Measurements from ENCODE around the gene FCN2. TPM values are rescaled to one million over a fixed set of nuclear protein-coding genes. Genes with fewer than 3 reads are reported as not detected.

Gene FCN2
- total RNA-seq, 4 donors from 2014 or later: not detected

- H3K36me3 ChIP-seq: no peaks in the 10 kb centered on the region
- TF ChIP-seq EP300 (IDR thresholded peaks at IDR 0.05) (no peak), POLR2AphosphoS5 (IDR thresholded peaks at IDR 0.05) (no peak), POLR2A (IDR thresholded peaks at IDR 0.05; ENCODE audit: low read depth) (no peak)
- TF ChIP-seq, protein P1, sequence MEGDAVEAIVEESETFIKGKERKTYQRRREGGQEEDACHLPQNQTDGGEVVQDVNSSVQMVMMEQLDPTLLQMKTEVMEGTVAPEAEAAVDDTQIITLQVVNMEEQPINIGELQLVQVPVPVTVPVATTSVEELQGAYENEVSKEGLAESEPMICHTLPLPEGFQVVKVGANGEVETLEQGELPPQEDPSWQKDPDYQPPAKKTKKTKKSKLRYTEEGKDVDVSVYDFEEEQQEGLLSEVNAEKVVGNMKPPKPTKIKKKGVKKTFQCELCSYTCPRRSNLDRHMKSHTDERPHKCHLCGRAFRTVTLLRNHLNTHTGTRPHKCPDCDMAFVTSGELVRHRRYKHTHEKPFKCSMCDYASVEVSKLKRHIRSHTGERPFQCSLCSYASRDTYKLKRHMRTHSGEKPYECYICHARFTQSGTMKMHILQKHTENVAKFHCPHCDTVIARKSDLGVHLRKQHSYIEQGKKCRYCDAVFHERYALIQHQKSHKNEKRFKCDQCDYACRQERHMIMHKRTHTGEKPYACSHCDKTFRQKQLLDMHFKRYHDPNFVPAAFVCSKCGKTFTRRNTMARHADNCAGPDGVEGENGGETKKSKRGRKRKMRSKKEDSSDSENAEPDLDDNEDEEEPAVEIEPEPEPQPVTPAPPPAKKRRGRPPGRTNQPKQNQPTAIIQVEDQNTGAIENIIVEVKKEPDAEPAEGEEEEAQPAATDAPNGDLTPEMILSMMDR (IDR thresholded peaks at IDR 0.05): no peak
- intact Hi-C loops (cut with DNase I): no loop called here
- 75% methylated on average over 3 of the region's 3 CpGs for WGBS
- H3K4me1 ChIP-seq: peaks cover 28 to 37% (median 32%) of the 10 kb centered on the region in 4 donors
- no peaks in the 10 kb centered on the region for H3K27me3 ChIP-seq
- no peak overlapping the region for H3K27ac ChIP-seq (replicated peaks in 1 of 4)
- H3K4me3 ChIP-seq: no peak overlapping the region
- DNase-seq (ENCODE audit: extremely low spot score): no peak
- peaks cover 0 to 9% (median 0%) of the 10 kb centered on the region in 4 donors for H3K9me3 ChIP-seq
Observed at GRCh38 chr9:134899168-134899567, 18.6 kb downstream of the FCN2 start.

DNA sequence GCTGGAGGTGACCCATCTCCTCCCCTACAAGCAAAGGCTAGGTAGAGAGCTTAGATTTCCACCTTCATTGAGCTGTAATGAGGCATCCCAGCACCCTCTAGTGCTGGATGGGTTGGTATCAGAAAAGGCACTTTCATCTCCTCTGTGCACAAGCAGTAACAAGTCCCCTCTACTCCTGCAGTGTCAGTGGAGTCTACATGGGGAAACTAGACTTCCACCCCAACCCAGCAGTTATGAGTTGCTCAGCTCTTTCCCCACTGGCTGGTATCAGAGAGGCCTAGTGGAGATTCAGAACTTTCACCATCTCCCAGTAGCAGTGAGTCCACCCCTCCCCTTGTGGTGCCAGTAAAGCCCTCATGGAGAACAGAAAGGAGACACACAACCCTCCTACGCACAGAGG, 19.2 kb downstream of the FCN2 start:
- TF ChIP-seq EP300 (IDR thresholded peaks at IDR 0.05) (no peak), POLR2AphosphoS5 (IDR thresholded peaks at IDR 0.05) (no peak), POLR2A (IDR thresholded peaks at IDR 0.05; ENCODE audit: low read depth) (no peak)
- TF ChIP-seq, protein P1 (IDR thresholded peaks at IDR 0.05): no peak
- 100% methylated on average over 1 of the region's 1 CpG for WGBS
- no peak overlapping the region for H3K4me3 ChIP-seq
- H3K27me3 ChIP-seq: no peaks in the 10 kb centered on the region
- H3K27ac ChIP-seq (replicated peaks in 1 of 4): no peak overlapping the region
- intact Hi-C loops (cut with DNase I): no loop called here
- H3K4me1 ChIP-seq: peaks cover 27 to 33% (median 31%) of the 10 kb centered on the region in 4 donors
- H3K36me3 ChIP-seq: no peaks in the 10 kb centered on the region
- DNase-seq (ENCODE audit: extremely low spot score): peak; percentile 55
- peaks cover 0 to 4% (median 0%) of the 10 kb centered on the region in 4 donors for H3K9me3 ChIP-seq

DNA sequence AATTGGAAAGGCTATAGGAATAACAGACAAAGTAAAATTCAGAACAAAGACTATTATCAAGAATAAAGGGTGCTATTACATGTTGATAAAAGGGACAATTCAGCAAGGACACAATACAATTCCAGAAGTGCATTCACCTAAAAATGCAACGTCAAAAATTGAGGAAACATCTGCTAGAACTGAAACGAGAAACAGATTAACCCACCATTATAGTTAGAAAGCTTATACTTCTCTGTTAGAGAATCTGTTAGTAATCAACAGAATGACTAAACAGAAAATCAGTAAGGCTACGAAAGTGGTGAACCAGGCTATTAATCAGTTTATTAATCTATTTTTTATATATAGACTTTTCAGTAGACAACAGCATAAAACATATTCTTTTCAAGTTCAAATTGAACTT, 22.3 kb downstream of the FCN2 start:
- 40% methylated on average over 3 of the region's 3 CpGs for WGBS
- no peak overlapping the region for H3K4me3 ChIP-seq
- no peaks in the 10 kb centered on the region for H3K36me3 ChIP-seq
- DNase-seq (ENCODE audit: extremely low spot score): no peak
- TF ChIP-seq, protein P1 (IDR thresholded peaks at IDR 0.05): no peak
- intact Hi-C loops (cut with DNase I): no loop called here
- H3K9me3 ChIP-seq: no peaks in the 10 kb centered on the region
- H3K27me3 ChIP-seq: no peaks in the 10 kb centered on the region
- peaks cover 0 to 5% (median under 1%) of the 10 kb centered on the region in 4 donors for H3K4me1 ChIP-seq
- no peak overlapping the region for H3K27ac ChIP-seq (replicated peaks in 1 of 4)

GRCh38 chr9:134908524-134909309, 28.1 kb downstream of the FCN2 start:
- Histone ChIP-seq H3K4me3 (no peak overlapping the region), H3K36me3 (no peaks in the 10 kb centered on the region), H3K9me3 (no peaks in the 10 kb centered on the region), H3K4me1 (no peaks in the 10 kb centered on the region), H3K27ac (replicated peaks in 1 of 4) (no peak overlapping the region), H3K27me3 (peaks cover 0 to 36% (median 3%) of the 10 kb centered on the region in 4 donors)
- TF ChIP-seq, protein P1 (IDR thresholded peaks at IDR 0.05): no peak
- no peak for TF ChIP-seq POLR2A (IDR thresholded peaks at IDR 0.05; ENCODE audit: low read depth)
- no peak for TF ChIP-seq EP300 (IDR thresholded peaks at IDR 0.05)
- TF ChIP-seq POLR2AphosphoS5 (IDR thresholded peaks at IDR 0.05): no peak
- intact Hi-C loops (cut with DNase I): no loop called here
- WGBS: 87% methylated on average over 13 of the region's 13 CpGs
- no peak for DNase-seq (ENCODE audit: extremely low spot score)

All from esophagus muscularis mucosa (tissue), 4 donors.